Heart left ventricle (tissue), 13 donors: ENCODE measurements around the gene EIF4G3.

ENCODE experiments used
- POLR2A ChIP-seq, 2 donors: fragments of 450-650 bp; IDR thresholded peaks; one replicate each; pipeline ENCODE4 v1.6.1; 2017; ENCODE audit warnings: antibody characterized with exemption in 2 of 2, mild to moderate bottlenecking in 2 of 2, moderate library complexity in 2 of 2
- TF ChIP-seq, protein P1 (sequence below), 12 donors: fragments of 200-600 bp; sonication (generic) in 4 of 12; IDR thresholded peaks; one replicate each; pipeline versions ENCODE4 v1.5.0 to v1.8.0; 2018 to 2022; ENCODE audit warnings: antibody characterized with exemption in 12 of 12, mild to moderate bottlenecking in 5 of 12
- donor health status: ischemic (EF 13 %, LVEDD 7.1; RV severe dilation, severe dysfunction).
- donor health status: DM: no; HTN: yes; CAD: no.
- donor health status: DM: no; HTN: no; CAD: no.
- donor health status: ischemic (EF 25% LVEDD 6.9; RV normal size, moderate dysfunction).
- donor health status: ischemic (EF 25% LVEDD 5.7; RV mildly dilated, moderate dysfunction).
- donor health status: ischemic (EF 35%, LVEDD 5.7; RV mildly dilated, moderate dysfunction).
- donor health status: nonischemic (EF 11% LVEDD 7.7; RV severe dilation, severe dysfunction).
- donor health status: DM: yes; HTN: yes; CAD: no.
- donor health status: PGD.
- donor health status: ischemic (EF 29% LVEDD 5.4; RV normal size, mild dysfunction).
- donor health status: nonischemic (EF 23%, LVEDD 6.1; RV moderate dilation, normal function).

DNA sequence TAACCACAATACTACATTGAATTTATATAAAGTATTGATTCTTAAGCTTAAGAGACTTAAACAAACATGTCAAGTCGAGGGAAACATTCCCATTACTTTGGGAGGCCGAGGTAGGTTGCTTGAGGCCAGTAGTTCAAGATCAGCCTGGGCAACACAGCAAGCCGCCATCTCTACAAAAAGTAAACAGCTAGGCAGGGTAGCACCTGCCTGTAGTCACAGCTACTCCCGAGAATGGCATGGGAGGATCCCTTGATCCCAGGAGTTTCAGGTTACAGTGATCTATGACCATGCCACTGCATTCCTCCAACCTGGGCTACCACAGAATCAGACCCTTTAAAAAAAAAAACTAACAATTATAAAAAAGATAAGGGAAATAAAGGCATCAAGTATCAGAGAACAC is 50.4 kb downstream of the EIF4G3 start:
- TF ChIP-seq, protein P1, sequence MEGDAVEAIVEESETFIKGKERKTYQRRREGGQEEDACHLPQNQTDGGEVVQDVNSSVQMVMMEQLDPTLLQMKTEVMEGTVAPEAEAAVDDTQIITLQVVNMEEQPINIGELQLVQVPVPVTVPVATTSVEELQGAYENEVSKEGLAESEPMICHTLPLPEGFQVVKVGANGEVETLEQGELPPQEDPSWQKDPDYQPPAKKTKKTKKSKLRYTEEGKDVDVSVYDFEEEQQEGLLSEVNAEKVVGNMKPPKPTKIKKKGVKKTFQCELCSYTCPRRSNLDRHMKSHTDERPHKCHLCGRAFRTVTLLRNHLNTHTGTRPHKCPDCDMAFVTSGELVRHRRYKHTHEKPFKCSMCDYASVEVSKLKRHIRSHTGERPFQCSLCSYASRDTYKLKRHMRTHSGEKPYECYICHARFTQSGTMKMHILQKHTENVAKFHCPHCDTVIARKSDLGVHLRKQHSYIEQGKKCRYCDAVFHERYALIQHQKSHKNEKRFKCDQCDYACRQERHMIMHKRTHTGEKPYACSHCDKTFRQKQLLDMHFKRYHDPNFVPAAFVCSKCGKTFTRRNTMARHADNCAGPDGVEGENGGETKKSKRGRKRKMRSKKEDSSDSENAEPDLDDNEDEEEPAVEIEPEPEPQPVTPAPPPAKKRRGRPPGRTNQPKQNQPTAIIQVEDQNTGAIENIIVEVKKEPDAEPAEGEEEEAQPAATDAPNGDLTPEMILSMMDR (IDR thresholded peaks at IDR 0.05), result no peak
- TF ChIP-seq POLR2A (IDR thresholded peaks at IDR 0.05), result no peak
